HepG2 (cell line): ENCODE data around the gene ZNF667. TPM values are rescaled to one million over a fixed set of nuclear protein-coding genes. Genes with fewer than 3 reads are reported as not detected.

ENCODE experiments used
- ASH2L ChIP-seq: fragments of 300-600, 200-600 bp; sonication (generic); IDR thresholded peaks from 2 replicates; pipeline ENCODE4 v1.7.0; 2017; ENCODE audit warnings: low read depth, mild to moderate bottlenecking, moderate library complexity, mixed read lengths, low read length; ENCODE audit not compliant: insufficient read length
- ATM ChIP-seq: fragments of 450-650 bp; IDR thresholded peaks from 2 replicates; pipeline ENCODE4 v1.7.1; 2017; ENCODE audit warnings: mild to moderate bottlenecking, borderline replicate concordance
- HCFC1 ChIP-seq: fragments of 150-350 bp; IDR thresholded peaks from 2 replicates; pipeline ENCODE4 v1.6.1; 2014; ENCODE audit warnings: low read depth, low read length
- HINFP ChIP-seq: sonication (generic); formaldehyde crosslinking; IDR thresholded peaks from 2 replicates; pipeline ENCODE4 v1.4.0; 2020; ENCODE audit warnings: low read depth, mild to moderate bottlenecking, missing genetic modification reagents
- HMGXB3 ChIP-seq: sonication (generic); formaldehyde crosslinking; IDR thresholded peaks from 2 replicates; pipeline ENCODE4 v1.4.0; 2020; ENCODE audit warnings: missing genetic modification reagents, borderline replicate concordance
- HOXA7 ChIP-seq: sonication (generic); formaldehyde crosslinking; IDR thresholded peaks from 2 replicates; pipeline ENCODE4 v1.8.1; 2022; ENCODE audit warnings: mild to moderate bottlenecking, missing genetic modification reagents, moderate library complexity
- NRL ChIP-seq: sonication (generic); formaldehyde crosslinking; IDR thresholded peaks from 2 replicates; pipeline ENCODE4 v1.5.0; 2020; ENCODE audit warnings: missing genetic modification reagents, mild to moderate bottlenecking, moderate library complexity, borderline replicate concordance
- SNAPC2 ChIP-seq: sonication (generic); formaldehyde crosslinking; IDR thresholded peaks from 2 replicates; pipeline ENCODE4 v1.8.1; 2022; ENCODE audit warnings: mild to moderate bottlenecking, missing genetic modification reagents
- TBP ChIP-seq: sonication (generic); formaldehyde crosslinking; IDR thresholded peaks from 2 replicates; pipeline ENCODE4 v1.5.0; 2020; ENCODE audit warnings: missing genetic modification reagents
- ZBTB21 ChIP-seq: sonication (generic); formaldehyde crosslinking; IDR thresholded peaks from 2 replicates; pipeline ENCODE4 v1.4.0; 2020; ENCODE audit warnings: missing genetic modification reagents
- ZNF552 ChIP-seq: sonication (generic); formaldehyde crosslinking; IDR thresholded peaks from 2 replicates; pipeline ENCODE4 v1.9.0; 2022; ENCODE audit warnings: missing genetic modification reagents, mild to moderate bottlenecking, borderline replicate concordance
- polyA plus RNA-seq, 8 experiments: library from polyadenylated mRNA; depleted of rRNA in 3 of 8; stranded (reverse) in 7 of 8; unstranded in 1 of 8; fragments of >200 nt; fragmentation: Illumina TruSeq in 4 of 8; extraction: Trizol in 4 of 8; gene quantifications; 2 replicates each; pipeline versions ENCODE4 v1.2.1 to v1.2.3, GENCODE V29; 2011 to 2016; ENCODE audit warnings: low read depth in 4 of 8, missing spikeins in 1 of 8, mixed read lengths in 1 of 8; ENCODE audit not compliant: insufficient read depth in 1 of 8
- total RNA-seq, 5 experiments: library from RNA; depleted of rRNA; stranded (reverse); fragments of >200 nt; fragmentation: Illumina TruSeq; extraction: Trizol; gene quantifications; 2 replicates each; pipeline ENCODE4 v1.2.3, GENCODE V29; 2016; ENCODE audit warnings: low read depth in 1 of 5
- TF ChIP-seq, protein P1 (sequence below): sonication (generic); formaldehyde crosslinking; IDR thresholded peaks from 2 replicates; pipeline ENCODE4 v1.5.1; 2020; ENCODE audit warnings: mild to moderate bottlenecking, missing genetic modification reagents, moderate library complexity
- TF ChIP-seq, protein P2 (sequence below): sonication (generic); formaldehyde crosslinking; IDR thresholded peaks from 2 replicates; pipeline ENCODE4 v1.4.0; 2020; ENCODE audit warnings: missing genetic modification reagents
- TF ChIP-seq, protein P3 (sequence below): sonication (generic); formaldehyde crosslinking; IDR thresholded peaks from 2 replicates; pipeline ENCODE4 v1.8.0; 2022; ENCODE audit warnings: mild to moderate bottlenecking, missing genetic modification reagents; ENCODE audit not compliant: insufficient replicate concordance

ZNF667 gene
- total and polyA plus RNA-seq, 2 of the 13 experiments (the other 11 are each of a cell fraction or from before 2014, with no cell fraction given), result not detected

- TF ChIP-seq, protein P1, sequence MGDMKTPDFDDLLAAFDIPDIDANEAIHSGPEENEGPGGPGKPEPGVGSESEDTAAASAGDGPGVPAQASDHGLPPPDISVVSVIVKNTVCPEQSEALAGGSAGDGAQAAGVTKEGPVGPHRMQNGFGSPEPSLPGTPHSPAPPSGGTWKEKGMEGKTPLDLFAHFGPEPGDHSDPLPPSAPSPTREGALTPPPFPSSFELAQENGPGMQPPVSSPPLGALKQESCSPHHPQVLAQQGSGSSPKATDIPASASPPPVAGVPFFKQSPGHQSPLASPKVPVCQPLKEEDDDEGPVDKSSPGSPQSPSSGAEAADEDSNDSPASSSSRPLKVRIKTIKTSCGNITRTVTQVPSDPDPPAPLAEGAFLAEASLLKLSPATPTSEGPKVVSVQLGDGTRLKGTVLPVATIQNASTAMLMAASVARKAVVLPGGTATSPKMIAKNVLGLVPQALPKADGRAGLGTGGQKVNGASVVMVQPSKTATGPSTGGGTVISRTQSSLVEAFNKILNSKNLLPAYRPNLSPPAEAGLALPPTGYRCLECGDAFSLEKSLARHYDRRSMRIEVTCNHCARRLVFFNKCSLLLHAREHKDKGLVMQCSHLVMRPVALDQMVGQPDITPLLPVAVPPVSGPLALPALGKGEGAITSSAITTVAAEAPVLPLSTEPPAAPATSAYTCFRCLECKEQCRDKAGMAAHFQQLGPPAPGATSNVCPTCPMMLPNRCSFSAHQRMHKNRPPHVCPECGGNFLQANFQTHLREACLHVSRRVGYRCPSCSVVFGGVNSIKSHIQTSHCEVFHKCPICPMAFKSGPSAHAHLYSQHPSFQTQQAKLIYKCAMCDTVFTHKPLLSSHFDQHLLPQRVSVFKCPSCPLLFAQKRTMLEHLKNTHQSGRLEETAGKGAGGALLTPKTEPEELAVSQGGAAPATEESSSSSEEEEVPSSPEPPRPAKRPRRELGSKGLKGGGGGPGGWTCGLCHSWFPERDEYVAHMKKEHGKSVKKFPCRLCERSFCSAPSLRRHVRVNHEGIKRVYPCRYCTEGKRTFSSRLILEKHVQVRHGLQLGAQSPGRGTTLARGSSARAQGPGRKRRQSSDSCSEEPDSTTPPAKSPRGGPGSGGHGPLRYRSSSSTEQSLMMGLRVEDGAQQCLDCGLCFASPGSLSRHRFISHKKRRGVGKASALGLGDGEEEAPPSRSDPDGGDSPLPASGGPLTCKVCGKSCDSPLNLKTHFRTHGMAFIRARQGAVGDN (CRISPR knock-in tag), result peak; percentile 88
- TF ChIP-seq ASH2L (peak; percentile 40), ZBTB21 (no peak), SNAPC2 (CRISPR knock-in tag) (peak; percentile 66; the same call in 1 of the 2 replicates), ZNF552 (CRISPR knock-in tag) (0 out of 2 replicates have a peak, but pooled peaks have one; percentile 42), ATM (no peak), HMGXB3 (CRISPR knock-in tag) (no peak), NRL (CRISPR knock-in tag) (peak; percentile 63), TBP (no peak), HOXA7 (CRISPR knock-in tag) (no peak), HCFC1 (peak; percentile 81), HINFP (CRISPR knock-in tag) (peak; percentile 99)
- TF ChIP-seq, protein P2, sequence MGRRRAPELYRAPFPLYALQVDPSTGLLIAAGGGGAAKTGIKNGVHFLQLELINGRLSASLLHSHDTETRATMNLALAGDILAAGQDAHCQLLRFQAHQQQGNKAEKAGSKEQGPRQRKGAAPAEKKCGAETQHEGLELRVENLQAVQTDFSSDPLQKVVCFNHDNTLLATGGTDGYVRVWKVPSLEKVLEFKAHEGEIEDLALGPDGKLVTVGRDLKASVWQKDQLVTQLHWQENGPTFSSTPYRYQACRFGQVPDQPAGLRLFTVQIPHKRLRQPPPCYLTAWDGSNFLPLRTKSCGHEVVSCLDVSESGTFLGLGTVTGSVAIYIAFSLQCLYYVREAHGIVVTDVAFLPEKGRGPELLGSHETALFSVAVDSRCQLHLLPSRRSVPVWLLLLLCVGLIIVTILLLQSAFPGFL (CRISPR knock-in tag), result peak; percentile 74; the same call in 1 of the 2 replicates
- TF ChIP-seq, protein P3, sequence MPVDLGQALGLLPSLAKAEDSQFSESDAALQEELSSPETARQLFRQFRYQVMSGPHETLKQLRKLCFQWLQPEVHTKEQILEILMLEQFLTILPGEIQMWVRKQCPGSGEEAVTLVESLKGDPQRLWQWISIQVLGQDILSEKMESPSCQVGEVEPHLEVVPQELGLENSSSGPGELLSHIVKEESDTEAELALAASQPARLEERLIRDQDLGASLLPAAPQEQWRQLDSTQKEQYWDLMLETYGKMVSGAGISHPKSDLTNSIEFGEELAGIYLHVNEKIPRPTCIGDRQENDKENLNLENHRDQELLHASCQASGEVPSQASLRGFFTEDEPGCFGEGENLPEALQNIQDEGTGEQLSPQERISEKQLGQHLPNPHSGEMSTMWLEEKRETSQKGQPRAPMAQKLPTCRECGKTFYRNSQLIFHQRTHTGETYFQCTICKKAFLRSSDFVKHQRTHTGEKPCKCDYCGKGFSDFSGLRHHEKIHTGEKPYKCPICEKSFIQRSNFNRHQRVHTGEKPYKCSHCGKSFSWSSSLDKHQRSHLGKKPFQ, result peak; percentile 56
Measured at GRCh38 chr19:56403764-56404704, 73.1 kb downstream of the ZNF667 start, which contains the start of gene ZNF583 (continued).
